NCI-H146 (cell line): ENCODE data around the gene UGT8.
A peak's percentile ranks its signal among the peaks of the same experiment; 100 is the strongest.

Experiments
- DNase-seq: peaks from one replicate; lab custom pipeline; 2025; lab: John Stamatoyannopoulos, UW

UGT8 gene

GRCh38 chr4:114690571-114690970 is 92.0 kb downstream of the UGT8 start:
- no peak for DNase-seq

- no peak for DNase-seq
Measured at GRCh38 chr4:114691865-114692264, 93.3 kb downstream of the UGT8 start.

- no peak for DNase-seq
Measured at GRCh38 chr4:114692958-114693357, 94.4 kb downstream of the UGT8 start.

GRCh38 chr4:114694770-114695169 is 96.2 kb downstream of the UGT8 start:
- peak; percentile 16 for DNase-seq

GRCh38 chr4:114698231-114698630 is 99.6 kb downstream of the UGT8 start:
- no peak for DNase-seq

GRCh38 chr4:114701491-114701890 is 102.9 kb downstream of the UGT8 start:
- no peak for DNase-seq

- no peak for DNase-seq
Measured at GRCh38 chr4:114717432-114717831, 118.8 kb downstream of the UGT8 start.

- no peak for DNase-seq
Measured at GRCh38 chr4:114725066-114725465, 126.5 kb downstream of the UGT8 start.

- no peak for DNase-seq
Measured at GRCh38 chr4:114727461-114727860, 128.9 kb downstream of the UGT8 start.
